WTC11 (cell line): Measurements from ENCODE around the gene NGF.

ENCODE experiments used
- CTCF ChIP-seq: fragments of 200-600 bp; IDR thresholded peaks from 2 replicates; pipeline ENCODE4 v1.8.0; 2022; ENCODE audit warnings: antibody characterized with exemption
- ZNF232 ChIP-seq: sonication (generic); formaldehyde crosslinking; IDR thresholded peaks from 2 replicates; pipeline ENCODE4 v1.8.0; 2022; ENCODE audit warnings: mild to moderate bottlenecking, missing genetic modification reagents

DNA sequence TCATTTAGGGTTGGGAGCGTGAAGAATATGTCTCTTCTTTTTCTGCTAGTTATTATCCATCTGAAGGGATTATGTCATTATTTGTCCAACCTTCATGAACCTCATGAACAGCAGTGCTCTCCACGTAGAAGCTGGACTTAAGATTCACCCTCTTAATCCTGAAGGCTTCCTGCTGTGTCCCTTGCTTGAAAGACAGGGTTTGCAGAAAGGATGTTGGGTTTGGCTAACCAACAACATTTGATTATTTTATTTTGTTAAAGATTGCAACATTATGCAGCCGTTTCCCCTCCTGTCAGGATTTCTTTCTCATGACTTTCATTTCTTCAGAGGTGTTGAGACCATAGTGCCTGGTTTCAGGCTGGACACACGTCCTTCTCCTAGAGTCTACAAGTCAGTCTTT is 75.2 kb downstream of the NGF start:
- TF ChIP-seq CTCF (no peak), ZNF232 (CRISPR knock-in tag) (no peak)
